SK-N-SH (cell line): ENCODE results near the gene LARGE1. TPM values are rescaled to one million over a fixed set of nuclear protein-coding genes. Genes with fewer than 3 reads are reported as not detected.

Experiments used
- CTCF ChIA-PET: fragments of 300-600, 350-600 bp; formaldehyde crosslinking; extraction: SDS; loops from one replicate; lab custom pipeline; 2021; lab: Yijun Ruan, JAX
- POLR2A ChIA-PET: fragments of 350-600 bp; sonication (Branson Sonifier 250); formaldehyde crosslinking; extraction: SDS; loops from one replicate; lab custom pipeline; 2020; ENCODE audit warnings: antibody characterized with exemption, inconsistent platforms; lab: Yijun Ruan, JAX
- DNase-seq: peaks from one replicate; pipeline ENCODE4 v3.0.0; 2012
- H2AFZ ChIP-seq: fragments of 200-600 bp; sonication (generic); 2 replicates; pipeline ENCODE4 v1.8.1; 2016; ENCODE audit warnings: antibody characterized with exemption, mild to moderate bottlenecking, low read depth
- H3F3A ChIP-seq: fragments of 200-600 bp; sonication (generic); replicated peaks from 2 replicates; pipeline ENCODE3; 2016; ENCODE audit warnings: antibody characterized with exemption, mild to moderate bottlenecking; ENCODE audit not compliant: insufficient read depth
- H3K27ac ChIP-seq, 2 experiments: fragments of 200-500 bp in 1 of 2; fragments of 200-600 bp in 1 of 2; sonication (Bioruptor generic) in 1 of 2; sonication (generic), shearing (Covaris generic) in 1 of 2; 2 replicates each; pipeline versions ENCODE4 v1.5.1 to v1.6.1; 2014 to 2016; ENCODE audit warnings: low read depth in 2 of 2, inconsistent platforms in 1 of 2, low read length in 1 of 2, mild to moderate bottlenecking in 1 of 2, mixed read lengths in 1 of 2
- H3K27me3 ChIP-seq: fragments of 200-600 bp; sonication (generic), shearing (Covaris generic); 2 replicates; pipeline ENCODE4 v1.6.1; 2016; ENCODE audit warnings: mixed run types; ENCODE audit not compliant: insufficient read depth
- H3K36me3 ChIP-seq, 2 experiments: fragments of 200-500 bp in 1 of 2; fragments of 200-600 bp in 1 of 2; sonication (Bioruptor generic) in 1 of 2; sonication (generic) in 1 of 2; replicated peaks in 1 of 2; 2 replicates each; pipeline versions ENCODE3 to v1.5.1; 2014 to 2016; ENCODE audit warnings: low read length in 1 of 2, mild to moderate bottlenecking in 1 of 2; ENCODE audit not compliant: insufficient read depth in 2 of 2, control insufficient read depth in 1 of 2
- H3K4me1 ChIP-seq, 2 experiments: fragments of 200-500 bp in 1 of 2; fragments of 200-600 bp in 1 of 2; sonication (Bioruptor generic) in 1 of 2; sonication (generic), shearing (Covaris generic) in 1 of 2; 2 replicates each; pipeline versions ENCODE4 v1.5.1 to v1.6.1; 2014 to 2016; ENCODE audit warnings: low read depth in 1 of 2, low read length in 1 of 2, mixed run types in 1 of 2; ENCODE audit not compliant: insufficient read depth in 2 of 2, control insufficient read depth in 1 of 2
- H3K4me2 ChIP-seq: fragments of 200-600 bp; sonication (generic), shearing (Covaris generic); 2 replicates; pipeline ENCODE4 v1.6.1; 2017; ENCODE audit warnings: mixed run types
- H3K4me3 ChIP-seq, 2 experiments: fragments of 200-500 bp in 1 of 2; fragments of 200-600 bp in 1 of 2; sonication (Bioruptor generic) in 1 of 2; sonication (generic), shearing (Covaris generic) in 1 of 2; 2 replicates each; pipeline versions ENCODE4 v1.5.1 to v1.8.1; 2014 to 2016; ENCODE audit warnings: low read depth in 2 of 2, inconsistent platforms in 1 of 2, low read length in 1 of 2, mild to moderate bottlenecking in 1 of 2, mixed read lengths in 1 of 2, moderate library complexity in 1 of 2
- H3K79me2 ChIP-seq: fragments of 200-600 bp; sonication (generic); 2 replicates; pipeline ENCODE4 v1.8.1; 2017; ENCODE audit warnings: mild to moderate bottlenecking; ENCODE audit not compliant: insufficient read depth
- H3K9ac ChIP-seq: fragments of 200-600 bp; sonication (generic); 2 replicates; pipeline ENCODE4 v1.6.1; 2017; ENCODE audit warnings: mixed run types
- H3K9me2 ChIP-seq: fragments of 200-600 bp; sonication (generic); 2 replicates; pipeline ENCODE4 v1.6.1; 2017; ENCODE audit warnings: mixed run types
- H3K9me3 ChIP-seq: fragments of 200-600 bp; sonication (generic); 2 replicates; pipeline ENCODE4 v1.6.1; 2017; ENCODE audit warnings: mixed run types, mild to moderate bottlenecking, moderate library complexity
- H4K20me1 ChIP-seq: fragments of 200-600 bp; sonication (generic); 2 replicates; pipeline ENCODE4 v1.6.1; 2017; ENCODE audit warnings: mild to moderate bottlenecking, mixed run types; ENCODE audit not compliant: insufficient read depth
- CHD2 ChIP-seq: fragments of 150-350 bp; IDR thresholded peaks from 2 replicates; pipeline ENCODE4 v1.6.1; 2018; ENCODE audit warnings: low read length; ENCODE audit not compliant: partially characterized antibody
- EP300 ChIP-seq, 2 experiments: IDR thresholded peaks; 2 replicates each; pipeline versions ENCODE4 v1.4.0 to v1.6.1; 2012; ENCODE audit warnings: borderline replicate concordance in 1 of 2, low read depth in 1 of 2, low read length in 1 of 2
- FOSL2 ChIP-seq: IDR thresholded peaks from 2 replicates; pipeline ENCODE4 v1.4.0; 2012; ENCODE audit warnings: low read depth, mild to moderate bottlenecking, moderate library complexity, borderline replicate concordance
- FOXM1 ChIP-seq: IDR thresholded peaks from 2 replicates; pipeline ENCODE4 v1.4.0; 2012; ENCODE audit warnings: low read depth, mild to moderate bottlenecking
- GATA2 ChIP-seq: sonication (generic); formaldehyde crosslinking; IDR thresholded peaks from 2 replicates; pipeline ENCODE4 v1.5.0; 2020; ENCODE audit warnings: mild to moderate bottlenecking, missing genetic modification reagents
- IRF3 ChIP-seq: fragments of 150-350 bp; IDR thresholded peaks from 2 replicates; pipeline ENCODE4 v1.6.1; 2016; ENCODE audit warnings: mild to moderate bottlenecking, low read depth, low read length
- JUND ChIP-seq: IDR thresholded peaks from 2 replicates; pipeline ENCODE4 v1.4.0; 2012
- MAX ChIP-seq: IDR thresholded peaks from 2 replicates; pipeline ENCODE4 v1.4.0; 2012; ENCODE audit warnings: low read depth
- MEF2A ChIP-seq: IDR thresholded peaks from 2 replicates; pipeline ENCODE4 v1.4.0; 2012; ENCODE audit warnings: low read depth, borderline replicate concordance
- MXI1 ChIP-seq: IDR thresholded peaks from 2 replicates; pipeline ENCODE4 v1.6.1; 2012; ENCODE audit warnings: mild to moderate bottlenecking, low read depth, low read length, improper control_type of control experiment
- NFIC ChIP-seq: IDR thresholded peaks from 2 replicates; pipeline ENCODE4 v1.4.0; 2012; ENCODE audit warnings: borderline replicate concordance
- POLR2AphosphoS5 ChIP-seq: IDR thresholded peaks from 2 replicates; pipeline ENCODE4 v1.6.1; 2012; ENCODE audit warnings: low read depth, low read length
- RAD21 ChIP-seq: IDR thresholded peaks from 2 replicates; pipeline ENCODE4 v1.6.1; 2012; ENCODE audit warnings: mild to moderate bottlenecking, low read length
- RFX5 ChIP-seq: IDR thresholded peaks from 2 replicates; pipeline ENCODE4 v1.6.1; 2012; ENCODE audit warnings: mild to moderate bottlenecking, improper control_type of control experiment, low read length
- TEAD4 ChIP-seq: IDR thresholded peaks from 2 replicates; pipeline ENCODE4 v1.4.0; 2012; ENCODE audit warnings: mild to moderate bottlenecking, borderline replicate concordance; ENCODE audit not compliant: insufficient read depth
- WGBS: methylation state at CpG from one replicate; pipeline ENCODE4 v1.1.6; 2017; ENCODE audit warnings: low lambda C conversion rate; 5-methylcytosine and 5-hydroxymethylcytosine counted together
- polyA plus RNA-seq, 3 experiments: library from polyadenylated mRNA; depleted of rRNA; stranded (reverse); fragments of >200 nt; gene quantifications; 2 replicates each; pipeline ENCODE4 v1.2.3, GENCODE V29; 2012
- TF ChIP-seq, protein P1 (sequence below): IDR thresholded peaks from 2 replicates; pipeline ENCODE4 v1.4.0; 2012; ENCODE audit warnings: low read depth, borderline replicate concordance

The LARGE1 gene
- polyA plus RNA-seq, 1 of the 3 experiments (the other 2 are of a cell fraction), result 1.1 TPM

GRCh38 chr22:33325232-33326004 is 594.9 kb downstream of the LARGE1 start:
- H2AFZ ChIP-seq, result no peak overlapping the region
- H3K4me3 ChIP-seq, result no peak overlapping the region
- no peak overlapping the region for H3K9ac ChIP-seq
- DNase-seq, result no peak
- no peaks in the 10 kb centered on the region for H3F3A ChIP-seq
- POLR2A ChIA-PET, result no interaction called here
- no peaks in the 10 kb centered on the region for H3K9me2 ChIP-seq
- no peaks in the 10 kb centered on the region for H4K20me1 ChIP-seq
- no peaks in the 10 kb centered on the region for H3K27me3 ChIP-seq
- H3K27ac ChIP-seq, result no peak overlapping the region
- no peaks in the 10 kb centered on the region; a peak in 1 of 4 replicates for H3K4me1 ChIP-seq
- no peaks in the 10 kb centered on the region for H3K36me3 ChIP-seq
- H3K79me2 ChIP-seq, result no peaks in the 10 kb centered on the region
- CTCF ChIA-PET, result interaction anchor here (0.9 to 4.5 kb wide), 3 partner anchors 13 to 786 kb away, joined by 3 to 17 read pairs (median 5); no protein-coding TSS in a partner anchor
- no peak overlapping the region for H3K4me2 ChIP-seq
- 48% methylated on average over 4 of the region's 5 CpGs for WGBS
- no peaks in the 10 kb centered on the region for H3K9me3 ChIP-seq
- no peak for TF ChIP-seq MEF2A
- TF ChIP-seq FOSL2, result no peak
- no peak for TF ChIP-seq POLR2AphosphoS5
- no peak for TF ChIP-seq CHD2
- TF ChIP-seq MXI1, result no peak
- TF ChIP-seq IRF3, result no peak
- TF ChIP-seq JUND, result no peak
- TF ChIP-seq RFX5, result no peak
- no peak for TF ChIP-seq EP300 (IDR thresholded peaks at IDR 0.05; ENCODE audit: borderline replicate concordance in 1 of 2, low read depth in 1 of 2, low read length in 1 of 2)
- TF ChIP-seq GATA2 (CRISPR knock-in tag), result no peak
- no peak for TF ChIP-seq TEAD4
- no peak for TF ChIP-seq MAX
- no peak for TF ChIP-seq NFIC
- no peak for TF ChIP-seq RAD21

DNA sequence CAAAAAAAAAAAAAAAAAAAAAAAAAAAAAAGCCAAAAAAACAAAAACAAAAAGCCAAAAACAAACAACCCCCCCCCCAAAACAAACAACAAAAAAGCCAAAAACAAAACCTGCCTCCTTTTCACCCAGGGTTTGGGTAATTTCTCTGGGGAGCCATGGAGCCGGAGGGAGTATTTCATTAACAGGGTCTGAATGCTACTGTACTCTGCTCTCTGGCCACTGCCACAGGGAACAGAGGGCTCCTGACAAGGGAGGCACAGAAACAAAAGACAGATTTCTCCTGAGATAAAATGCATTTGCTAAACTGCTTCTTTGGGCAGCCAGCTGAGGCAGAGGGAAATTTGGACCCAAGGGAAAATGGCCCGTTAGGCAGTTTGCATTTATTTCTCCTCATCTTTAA is 596.0 kb downstream of the LARGE1 start:
- TF ChIP-seq MAX (no peak), FOXM1 (no peak), FOSL2 (no peak)
- TF ChIP-seq, protein P1, sequence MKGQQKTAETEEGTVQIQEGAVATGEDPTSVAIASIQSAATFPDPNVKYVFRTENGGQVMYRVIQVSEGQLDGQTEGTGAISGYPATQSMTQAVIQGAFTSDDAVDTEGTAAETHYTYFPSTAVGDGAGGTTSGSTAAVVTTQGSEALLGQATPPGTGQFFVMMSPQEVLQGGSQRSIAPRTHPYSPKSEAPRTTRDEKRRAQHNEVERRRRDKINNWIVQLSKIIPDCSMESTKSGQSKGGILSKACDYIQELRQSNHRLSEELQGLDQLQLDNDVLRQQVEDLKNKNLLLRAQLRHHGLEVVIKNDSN, result no peak
- CTCF ChIA-PET, result interaction anchor here (4.5 kb wide), 1 partner anchor 22 kb away, joined by 17 read pairs; no protein-coding TSS in a partner anchor
- WGBS, result 56% methylated on average over 2 of the region's 2 CpGs

More for the DNA sequence above, 596.0 kb downstream of the LARGE1 start:
- no peak overlapping the region for H2AFZ ChIP-seq
- H3K79me2 ChIP-seq, result no peaks in the 10 kb centered on the region
- H3K4me1 ChIP-seq, result no peaks in the 10 kb centered on the region; a peak in 1 of 4 replicates
- H3K36me3 ChIP-seq, result no peaks in the 10 kb centered on the region
- POLR2A ChIA-PET, result no interaction called here
- no peak overlapping the region for H3K4me2 ChIP-seq
- H3K9ac ChIP-seq, result no peak overlapping the region
- H3K27me3 ChIP-seq, result no peaks in the 10 kb centered on the region
- no peak overlapping the region for H3K4me3 ChIP-seq
- no peak for DNase-seq
- H3F3A ChIP-seq, result no peaks in the 10 kb centered on the region
- no peaks in the 10 kb centered on the region for H3K9me3 ChIP-seq
- H3K9me2 ChIP-seq, result no peaks in the 10 kb centered on the region
- no peaks in the 10 kb centered on the region for H4K20me1 ChIP-seq
- no peak overlapping the region for H3K27ac ChIP-seq
